Smooth muscle cell of the brain vasculature (primary cell): ENCODE data around the gene FAM222B.
"Not testable (repeated sequence)": the region's sequence is repeated elsewhere in the genome, so short reads cannot be mapped to it uniquely, and the experiment has no call there.

Experiments used
- DNase-seq: peaks from one replicate; pipeline ENCODE4 v3.0.0-alpha.2; 2012; ENCODE audit warnings: low read depth, low spot score

Gene FAM222B, protein sequence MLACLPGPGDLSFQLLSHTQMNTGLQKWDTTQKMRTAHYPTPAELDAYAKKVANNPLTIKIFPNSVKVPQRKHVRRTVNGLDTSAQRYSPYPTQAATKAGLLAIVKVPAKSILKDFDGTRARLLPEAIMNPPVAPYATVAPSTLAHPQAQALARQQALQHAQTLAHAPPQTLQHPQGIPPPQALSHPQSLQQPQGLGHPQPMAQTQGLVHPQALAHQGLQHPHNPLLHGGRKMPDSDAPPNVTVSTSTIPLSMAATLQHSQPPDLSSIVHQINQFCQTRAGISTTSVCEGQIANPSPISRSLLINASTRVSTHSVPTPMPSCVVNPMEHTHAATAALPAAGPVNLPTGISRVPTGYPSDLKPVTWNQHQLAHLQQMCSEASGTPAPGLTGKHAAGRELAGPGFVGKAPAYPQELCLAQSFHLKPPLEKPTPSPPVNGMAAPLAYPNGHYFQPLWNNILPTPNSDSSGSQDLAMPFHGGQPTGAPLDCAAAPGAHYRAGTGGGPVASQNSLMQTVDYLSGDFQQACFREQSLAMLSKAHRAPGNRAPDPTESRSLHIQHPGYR

DNA sequence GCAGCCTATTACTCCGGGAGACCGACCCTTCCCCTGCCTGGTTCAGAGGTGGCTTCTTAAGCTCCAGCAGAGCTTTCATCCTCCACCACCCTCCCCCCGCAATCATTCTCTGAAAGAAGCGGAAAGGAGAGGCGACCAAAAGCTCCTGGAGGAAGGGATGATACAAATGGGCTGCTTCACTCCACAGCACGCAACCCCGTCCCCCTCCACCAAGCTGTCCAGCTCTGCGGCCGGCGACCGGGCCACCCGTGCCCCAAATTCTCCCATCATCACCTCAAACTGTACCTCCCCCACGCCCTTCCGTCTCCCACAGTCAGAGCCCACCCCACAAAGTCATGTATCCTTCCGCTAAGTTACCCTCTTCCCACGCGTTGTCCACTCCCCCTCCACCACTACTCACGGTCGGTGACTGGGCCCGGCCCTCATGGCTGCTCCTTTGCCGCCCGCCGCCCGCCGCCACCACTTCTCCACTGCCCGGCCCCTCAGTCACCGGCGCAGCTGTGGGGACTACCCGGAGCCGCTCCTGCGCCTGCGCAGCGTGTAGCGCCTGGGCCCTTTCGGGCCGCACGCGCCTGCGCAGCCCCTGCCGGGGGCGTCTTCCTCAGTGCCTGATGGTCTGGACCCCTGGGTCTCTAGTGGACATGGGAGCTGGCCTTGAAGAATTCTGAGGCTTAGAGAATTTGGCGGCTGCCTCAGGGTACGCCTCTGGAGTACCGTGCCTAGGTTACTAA is at the start of gene FAM222B:
Gene FAM222B, minus strand, starts transcription at position 509 of the 731 bp plus-strand sequence. CDS start 76,123 bp downstream, outside the sequence.
- DNase-seq, result peak; percentile 57

DNA sequence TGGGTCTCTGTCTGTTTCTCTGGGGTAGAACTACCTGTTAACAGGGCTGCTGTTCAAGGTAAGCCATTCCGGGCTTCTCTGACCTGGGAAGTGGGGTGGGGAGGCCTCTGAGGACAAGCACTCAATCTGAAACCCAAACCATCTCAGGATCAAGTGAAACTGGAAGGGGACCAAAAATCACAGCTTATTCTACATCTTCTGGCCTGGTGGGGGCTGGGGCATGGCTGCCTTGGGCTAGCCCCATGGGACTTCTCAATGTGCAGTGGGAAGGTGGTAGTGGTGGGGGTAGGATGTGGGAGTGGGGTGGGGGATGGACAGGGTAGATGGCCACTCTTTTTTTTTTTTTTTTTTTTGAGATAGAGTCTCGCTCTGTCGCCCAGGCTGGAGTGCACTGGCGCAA is 49.4 kb upstream of the FAM222B start:
- DNase-seq, result no peak

DNA sequence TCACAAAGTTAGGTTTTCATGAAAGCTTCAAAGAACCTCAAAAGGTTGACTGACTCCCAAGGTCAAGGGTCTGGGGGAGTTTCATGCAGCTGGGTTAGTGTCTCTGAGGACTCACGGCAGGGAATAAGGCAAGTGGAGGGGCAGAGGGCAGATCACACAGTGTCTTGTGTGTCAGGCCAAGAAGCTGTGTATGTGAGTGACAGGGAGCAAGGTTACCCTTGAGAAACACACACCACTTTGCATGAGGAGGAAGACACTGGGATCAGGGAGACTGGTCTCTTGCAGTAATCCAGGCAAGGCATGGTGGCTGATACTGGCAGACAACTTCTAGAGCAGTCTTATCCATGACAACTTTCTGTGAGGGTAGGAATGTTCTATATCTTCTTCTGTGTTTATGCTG is 48.6 kb upstream of the FAM222B start:
- no peak for DNase-seq

DNA sequence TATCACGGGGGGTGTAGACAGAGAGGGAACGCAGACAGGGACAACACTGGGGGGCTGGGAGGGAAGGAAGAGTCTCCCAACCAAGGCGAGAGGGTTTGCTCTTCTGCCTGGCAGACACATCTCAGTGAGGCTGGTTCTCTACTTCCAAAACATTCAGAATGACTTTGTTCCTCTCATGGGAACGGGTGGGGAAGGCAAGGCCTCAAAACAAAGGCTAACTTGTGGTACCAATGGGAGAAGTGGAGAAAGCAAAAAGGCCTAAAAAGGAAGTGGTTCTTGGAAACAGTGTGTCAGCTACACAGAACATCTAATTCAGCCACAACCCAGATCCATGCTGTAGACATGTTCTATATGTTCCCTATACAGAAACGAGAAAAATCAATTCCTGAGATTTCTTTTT is 47.4 kb upstream of the FAM222B start:
- no peak for DNase-seq

DNA sequence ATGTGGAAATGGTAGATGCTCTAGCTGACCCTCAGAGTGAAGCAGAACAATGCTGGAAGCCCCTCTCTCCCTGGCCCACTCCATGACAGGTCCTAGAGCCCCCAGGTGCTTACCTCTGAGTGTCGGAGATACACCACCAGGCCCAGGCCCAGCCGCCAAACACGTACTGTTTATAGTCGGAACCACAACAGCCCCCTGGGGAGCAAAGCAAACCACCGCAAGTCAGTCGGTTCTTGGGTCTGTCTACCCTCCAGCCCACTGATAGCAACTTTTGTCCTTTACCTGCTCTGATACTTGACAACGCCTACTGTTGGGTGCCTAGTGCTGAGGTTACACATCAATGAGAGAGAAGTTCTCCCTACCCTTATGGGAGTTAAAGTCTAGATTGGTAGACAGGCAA is 46.2 kb upstream of the FAM222B start:
- DNase-seq, result no peak

DNA sequence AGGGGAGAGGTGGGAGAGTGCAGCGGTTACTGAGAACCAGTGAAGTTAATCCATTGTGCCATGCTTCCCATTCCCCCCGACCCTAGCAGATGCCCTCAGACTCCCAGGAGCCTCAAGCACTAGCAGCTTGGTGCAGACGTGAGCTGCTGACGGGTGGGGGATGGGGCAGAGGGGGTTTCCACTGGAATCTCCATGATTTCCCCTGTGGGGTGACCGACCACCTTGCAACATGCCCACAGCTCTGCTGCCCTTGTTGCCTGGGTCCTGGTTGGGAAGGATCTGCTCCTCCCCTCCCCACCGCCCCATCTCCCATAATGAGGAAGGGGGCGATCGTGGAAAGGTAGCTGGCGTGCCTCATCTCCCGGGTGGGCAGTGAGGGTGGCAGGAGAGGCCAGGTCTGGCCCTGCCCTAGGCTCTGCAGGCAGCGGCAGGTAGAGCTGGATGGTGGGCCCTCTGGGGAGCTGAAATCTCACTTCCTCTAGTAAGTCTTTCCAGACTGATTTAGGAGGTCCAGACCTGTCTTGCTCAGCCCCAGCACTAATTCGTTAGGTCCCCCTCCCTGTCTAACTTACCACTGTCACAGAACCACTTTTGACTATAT is 45.4 kb upstream of the FAM222B start:
- no peak for DNase-seq

DNA sequence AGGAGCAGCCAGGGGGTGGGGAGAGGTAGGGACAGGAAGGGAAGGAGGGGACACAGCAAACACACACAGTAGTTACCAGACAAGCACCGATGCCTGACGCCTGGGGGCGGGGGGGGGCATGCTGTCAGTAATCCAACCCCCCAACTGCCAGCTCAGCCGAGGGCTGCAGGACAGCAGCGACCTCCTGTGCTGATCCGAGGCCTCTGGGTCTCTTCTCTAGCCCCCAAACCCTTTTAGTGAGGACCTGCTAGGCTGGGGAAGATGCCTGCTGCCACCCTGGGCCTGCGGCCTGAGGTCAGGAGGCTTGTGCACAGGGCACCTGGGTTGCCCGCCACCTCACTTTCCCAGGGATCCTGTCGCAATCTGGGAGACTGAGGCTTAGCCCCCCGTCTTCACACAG is 43.4 kb upstream of the FAM222B start:
- no peak for DNase-seq

DNA sequence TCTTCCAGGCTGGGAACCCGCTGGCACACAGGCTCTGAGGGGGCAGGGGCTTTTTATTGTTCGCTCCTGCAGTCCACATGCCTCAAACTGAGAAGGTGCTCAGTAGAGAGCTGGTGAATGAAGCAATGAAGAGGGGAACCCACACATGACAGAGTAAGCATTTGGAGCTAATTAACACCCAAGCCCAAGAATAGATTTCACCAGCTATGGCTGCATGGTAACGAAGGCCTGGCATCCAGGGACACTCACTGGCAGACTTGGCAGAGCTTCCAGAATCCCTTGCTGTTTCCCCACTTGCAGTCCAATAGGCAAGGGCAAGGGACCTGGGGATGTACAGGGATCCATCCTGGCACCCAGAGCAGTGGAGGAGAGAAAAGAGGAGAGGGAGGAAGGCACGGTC is 42.8 kb upstream of the FAM222B start:
- DNase-seq, result no peak

DNA sequence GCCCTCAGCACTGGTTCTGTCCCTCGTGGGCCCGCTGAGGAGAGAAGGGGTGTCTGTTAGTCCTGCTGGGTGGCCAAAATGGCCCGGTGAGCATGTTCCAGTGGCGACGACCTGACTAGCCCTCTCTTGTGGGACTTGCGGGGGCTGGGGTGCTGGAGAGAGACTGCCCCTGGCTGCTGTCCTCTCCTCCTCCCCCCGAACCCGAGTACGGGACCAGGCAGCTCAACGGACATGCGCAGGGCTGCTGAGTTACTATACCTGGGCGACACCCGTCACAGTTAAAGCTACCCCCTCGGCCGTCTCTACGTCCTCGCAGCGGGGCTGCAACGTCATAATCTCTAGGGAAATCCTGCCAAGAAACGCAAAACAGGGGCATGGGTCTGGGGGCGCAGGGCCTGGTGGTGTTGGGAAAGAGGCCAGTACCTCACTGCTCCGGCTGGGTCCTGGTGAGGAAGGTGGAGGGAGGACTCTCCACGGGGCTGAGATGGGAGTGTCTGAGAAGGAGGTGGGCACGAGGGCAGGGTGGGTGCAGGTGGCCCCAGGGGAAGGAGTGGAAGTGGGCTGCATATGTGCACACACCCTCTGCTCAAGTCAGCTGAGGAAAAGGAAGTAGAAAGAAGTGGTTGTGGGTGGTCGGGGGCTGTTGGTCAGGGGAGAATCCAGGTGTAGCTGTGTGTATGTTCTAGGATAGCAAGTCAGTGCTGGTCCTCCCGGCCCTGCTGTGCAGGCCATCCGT is 41.5 kb upstream of the FAM222B start:
- no peak for DNase-seq

DNA sequence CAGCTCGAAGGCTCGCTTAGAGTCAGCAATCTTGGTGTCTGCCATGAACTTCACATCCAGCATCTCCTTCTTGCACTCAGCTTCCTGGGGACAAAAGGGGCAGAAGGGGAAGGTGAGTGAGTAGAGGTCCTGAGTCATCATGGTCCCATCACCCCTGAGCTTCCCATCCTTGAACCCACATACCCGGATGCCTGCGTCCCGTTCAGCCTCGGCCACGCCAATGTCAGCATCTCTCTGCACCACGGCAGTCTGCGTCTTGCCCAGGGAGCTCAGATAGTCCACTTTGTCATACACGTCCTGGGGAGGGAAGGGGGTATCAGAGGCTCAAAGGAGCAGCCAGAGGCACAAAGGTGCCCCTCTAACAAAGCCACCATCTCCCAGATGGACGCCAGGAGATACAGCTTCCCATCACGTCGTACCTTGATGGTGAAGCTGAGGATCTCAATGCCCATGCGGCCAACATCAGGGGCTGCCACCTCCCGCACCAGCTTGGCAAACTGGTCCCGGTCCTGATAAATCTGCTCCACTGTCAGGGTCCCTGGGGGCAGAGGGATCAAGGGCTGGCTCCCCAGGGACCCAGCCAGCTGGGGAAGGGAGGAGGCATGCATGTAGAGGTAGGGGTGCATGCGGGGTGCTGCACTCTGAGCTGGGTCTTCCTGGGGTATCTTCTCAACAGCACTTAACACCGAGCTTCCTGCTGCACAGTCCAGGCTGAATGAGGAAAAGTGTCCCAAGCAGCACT is 39.7 kb upstream of the FAM222B start:
- no peak for DNase-seq

DNA sequence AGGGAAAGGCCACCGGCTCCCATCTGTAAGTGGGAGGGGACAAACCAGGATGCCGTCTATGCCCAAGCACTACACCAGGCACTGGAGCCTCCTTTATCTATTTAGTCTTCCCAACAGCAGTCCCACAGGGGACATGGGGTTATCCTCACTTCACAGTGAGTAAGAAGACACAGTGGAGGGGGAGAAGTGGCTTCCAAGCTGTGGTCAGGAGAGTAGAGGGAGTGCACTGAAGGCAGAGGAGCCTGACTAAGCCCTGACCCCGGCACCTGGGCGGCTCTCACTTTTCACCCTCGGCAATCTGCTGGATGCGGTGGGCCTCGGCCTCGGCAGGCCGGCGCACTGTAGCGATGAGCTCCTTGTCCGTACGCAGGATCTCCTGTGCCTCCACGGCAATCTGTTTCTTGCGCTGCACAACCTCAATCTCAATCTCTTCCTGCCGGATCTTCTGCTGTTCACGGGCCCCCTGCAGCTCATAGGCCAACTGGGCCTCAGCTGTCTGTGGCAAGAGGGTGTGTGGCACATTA is 39.0 kb upstream of the FAM222B start:
- no peak for DNase-seq

DNA sequence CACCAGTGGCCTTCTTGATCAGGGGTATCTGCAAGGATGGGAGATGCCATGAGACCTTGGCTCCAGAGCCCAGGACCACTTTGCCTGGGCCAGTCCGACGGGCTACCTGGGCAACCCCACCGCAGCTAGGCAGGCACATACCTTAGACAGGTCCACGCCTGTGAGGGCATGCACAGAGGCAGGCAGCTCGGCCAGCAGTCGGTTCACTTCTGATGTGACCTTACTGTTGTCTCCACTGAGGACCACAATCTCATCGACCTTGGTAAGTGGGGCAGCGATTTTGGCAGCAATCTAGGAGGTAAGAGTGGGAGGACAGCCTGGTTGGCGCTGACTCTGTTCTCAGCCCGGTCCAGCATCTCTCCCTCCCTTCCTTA is 38.0 kb upstream of the FAM222B start:
- no peak for DNase-seq

DNA sequence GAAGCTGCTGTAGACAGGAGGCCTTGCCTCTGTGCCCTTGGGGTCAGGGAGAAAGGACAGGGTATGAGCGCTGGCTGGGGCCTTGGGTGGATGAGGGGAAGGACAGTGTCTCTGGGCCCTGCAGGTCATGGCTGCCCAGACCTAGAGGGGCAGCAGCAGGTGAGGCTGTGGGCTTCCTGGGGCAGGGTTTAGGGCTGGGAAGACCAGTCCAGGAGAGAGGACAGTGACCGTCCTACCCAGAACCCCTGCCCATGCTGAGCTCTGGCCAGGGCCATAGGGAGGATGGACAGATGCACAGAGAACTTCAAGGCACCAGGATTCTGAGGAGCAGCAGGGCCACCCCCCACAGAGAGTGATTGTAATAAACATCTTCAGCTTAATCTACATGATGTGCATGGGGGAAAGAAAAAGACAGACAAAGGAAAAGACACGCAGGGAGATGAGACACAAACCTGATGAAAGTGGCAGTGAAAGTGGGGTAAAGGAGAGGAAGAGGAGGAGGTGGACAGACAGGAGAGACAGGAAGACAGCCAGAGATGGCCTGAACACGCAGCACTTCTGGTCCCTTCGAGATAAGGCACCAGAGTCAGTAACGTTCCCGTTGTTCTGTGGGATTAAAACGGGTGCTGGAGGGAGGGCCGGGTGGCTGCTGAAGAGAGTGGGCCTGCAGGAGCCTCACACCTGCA is 37.4 kb upstream of the FAM222B start:
- no peak for DNase-seq

DNA sequence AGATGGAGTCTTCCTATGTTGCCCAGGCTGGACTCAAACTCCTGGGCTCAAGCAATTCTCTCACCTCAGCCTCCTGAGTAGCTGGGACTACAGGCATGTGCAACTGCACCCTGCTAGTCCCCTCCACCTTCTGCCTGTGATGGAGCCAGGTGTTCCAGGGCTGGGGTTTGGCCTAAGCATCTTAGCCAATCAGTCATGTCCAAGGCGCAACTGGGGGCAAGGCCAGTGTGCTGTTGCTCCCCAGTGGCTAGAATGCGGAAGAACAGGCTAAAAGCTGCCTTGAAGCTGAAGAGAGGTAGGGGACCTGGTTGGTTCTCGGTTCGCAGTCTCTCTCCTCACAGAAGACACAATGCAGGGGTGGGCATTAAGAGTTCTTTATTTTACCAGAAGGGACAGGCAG is 36.4 kb upstream of the FAM222B start:
- DNase-seq, result no peak

DNA sequence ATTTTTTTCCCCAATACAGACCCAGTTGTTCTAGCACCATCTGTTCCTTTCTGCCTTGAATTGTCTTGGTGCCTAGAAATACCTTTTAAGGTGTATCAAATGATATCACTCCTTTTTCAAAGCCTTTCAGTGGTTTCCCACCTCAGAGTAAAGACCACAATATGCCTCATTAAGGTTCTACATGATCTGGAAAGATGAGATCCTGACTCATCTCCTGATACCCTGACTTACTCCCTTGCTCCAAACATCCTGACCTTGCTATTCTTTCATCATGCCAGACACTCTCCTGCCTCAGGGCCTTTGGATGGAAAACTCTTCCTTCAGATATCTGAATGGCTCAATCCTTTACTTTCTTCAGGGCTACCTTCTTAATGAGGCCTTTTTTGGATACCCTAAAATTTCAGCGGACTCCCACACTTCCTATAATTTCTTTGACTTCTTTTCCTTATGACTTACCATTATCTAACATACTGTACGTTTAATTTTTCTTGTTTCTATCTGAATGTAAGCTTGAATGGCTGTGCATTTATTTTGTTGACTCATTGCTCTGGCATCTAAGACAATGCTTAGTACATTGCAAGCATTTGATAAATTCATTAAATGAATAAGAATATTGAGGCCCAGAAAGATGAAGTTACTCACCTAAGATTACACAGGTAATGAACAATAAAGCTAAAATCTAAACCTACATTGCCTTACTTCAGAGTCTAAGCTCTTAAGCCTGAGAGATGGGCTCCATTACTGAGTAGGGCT is 35.7 kb upstream of the FAM222B start:
- no peak for DNase-seq

DNA sequence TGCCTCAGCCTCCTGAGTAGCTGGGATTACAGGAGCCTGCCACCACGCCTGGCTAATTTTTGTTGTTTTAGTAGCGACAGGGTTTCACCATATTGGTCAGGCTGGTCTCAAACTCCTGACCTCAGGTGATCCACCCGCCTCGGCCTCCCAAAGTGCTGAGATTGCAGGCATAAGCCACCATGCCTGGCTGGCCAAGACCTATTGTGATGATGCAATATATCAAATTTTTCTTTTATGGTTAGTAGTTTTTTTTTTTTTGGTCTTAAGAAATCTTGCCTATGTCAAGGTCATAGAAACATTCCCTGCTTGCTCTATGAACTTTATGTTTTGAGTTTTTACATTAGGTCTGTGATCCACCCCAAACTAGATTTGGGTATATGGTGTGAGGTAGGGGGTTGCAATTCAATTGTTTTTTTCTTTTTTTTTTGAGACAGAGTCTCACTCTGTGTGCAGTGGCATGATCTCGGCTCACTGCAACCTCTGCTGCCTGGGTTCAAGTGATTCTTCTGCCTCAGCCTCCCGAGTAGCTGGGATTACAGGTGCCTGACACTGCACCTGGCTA is 34.6 kb upstream of the FAM222B start:
- DNase-seq, result not testable (repeated sequence)

DNA sequence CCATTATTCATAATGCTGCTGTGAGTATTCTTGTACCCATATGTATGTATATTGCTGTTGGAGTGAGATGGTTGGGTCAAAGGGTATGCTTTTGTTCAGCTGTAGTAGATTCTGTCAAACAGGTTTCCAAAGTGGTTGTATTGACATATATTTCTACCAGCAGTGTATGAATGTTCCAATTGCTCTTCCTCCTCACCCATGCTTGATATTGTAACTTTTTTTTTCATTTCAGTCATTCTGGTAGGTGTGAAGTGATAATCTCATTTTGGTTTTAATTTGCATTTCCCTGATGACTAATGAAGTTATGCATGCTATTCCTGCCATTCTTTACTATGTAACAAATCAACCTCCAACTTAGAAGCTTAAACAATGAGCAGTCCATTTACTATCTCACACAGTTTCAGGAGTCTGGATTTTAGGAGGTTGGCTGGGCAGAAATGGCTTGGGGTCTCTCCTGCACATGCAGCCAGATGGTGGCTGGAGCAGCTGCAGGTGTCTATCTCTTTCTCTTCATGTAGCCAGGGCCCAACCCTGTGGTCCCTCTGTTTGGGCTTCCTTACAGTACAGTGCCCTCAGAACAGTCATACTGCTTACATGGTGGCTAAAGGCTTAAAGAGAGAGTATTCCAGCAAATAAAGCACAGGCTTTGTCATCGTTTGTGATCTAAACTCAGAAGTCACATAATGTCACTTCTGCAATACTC is 33.4 kb upstream of the FAM222B start:
- DNase-seq, result no peak

DNA sequence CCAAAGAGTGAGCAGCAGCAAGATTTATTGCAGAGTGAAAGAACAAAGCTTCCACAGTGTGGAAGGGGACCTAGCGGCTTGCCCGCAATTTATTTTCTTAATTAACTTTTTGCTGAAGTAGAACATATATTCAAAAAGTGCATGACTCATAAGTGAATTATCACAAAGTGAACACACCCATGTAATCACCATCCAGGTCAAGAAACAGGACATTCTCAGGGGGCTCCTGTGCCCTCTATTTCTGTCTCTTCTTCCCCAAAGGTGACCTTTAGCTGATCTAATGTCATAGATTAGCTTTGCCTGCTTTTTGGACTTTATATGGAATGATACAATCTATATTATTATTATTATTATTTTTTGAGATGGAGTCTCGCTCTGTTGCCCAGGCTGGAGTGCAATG is 32.2 kb upstream of the FAM222B start:
- no peak for DNase-seq

DNA sequence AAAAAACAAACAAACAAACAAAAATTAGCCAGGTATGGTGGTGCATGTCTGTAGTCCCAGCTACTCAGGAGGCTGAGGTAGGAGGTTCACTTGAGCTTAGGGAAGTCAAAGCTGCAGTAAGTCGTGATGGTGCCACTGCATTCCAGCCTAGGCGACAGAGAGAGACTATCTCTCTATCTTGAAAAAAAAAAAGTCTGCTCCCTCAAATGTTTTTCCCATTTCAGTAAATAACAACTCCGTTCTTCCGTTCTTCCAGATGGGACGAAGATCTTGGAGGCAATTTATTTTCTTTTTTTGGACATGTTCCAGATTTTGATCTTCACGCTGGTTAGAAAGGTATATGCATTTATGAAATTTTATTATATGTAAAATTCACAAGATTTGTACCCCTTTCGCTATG is 31.2 kb upstream of the FAM222B start:
- DNase-seq, result no peak
